GM12878 (cell line): ENCODE measurements around the gene ARHGEF6. TPM values are rescaled to one million over a fixed set of nuclear protein-coding genes. Genes with fewer than 3 reads are reported as not detected.

Experiments used
- ATAC-seq: fragments of 200-7000 bp; cut with Tn5 transposase; 3 replicates; pipeline ENCODE4 v1.9.1; 2020; ENCODE audit warnings: mild to moderate bottlenecking, moderate library complexity
- BruUV-seq: library from RNA; stranded (reverse); fragments of 400-500 nt; replicated peaks from 2 replicates; lab custom pipeline; 2021; lab: Mats Ljungman, UMichigan
- CTCF ChIA-PET: fragments of 300-600 bp; sonication (Branson Sonifier 250); formaldehyde crosslinking; extraction: SDS; loops from one replicate; lab custom pipeline; 2021; ENCODE audit warnings: inconsistent platforms; lab: Yijun Ruan, JAX
- POLR2A ChIA-PET: fragments of 350-600 bp; formaldehyde crosslinking; extraction: SDS; loops from one replicate; lab custom pipeline; 2021; ENCODE audit warnings: inconsistent platforms; lab: Charles Lee
- RAD21 ChIA-PET: fragments of 300-600 bp; sonication (Branson Sonifier 250); formaldehyde crosslinking; loops from one replicate; lab custom pipeline; 2023; ENCODE audit warnings: antibody characterized with exemption; ENCODE audit not compliant: unreplicated experiment; lab: Charles Lee
- SMC1A ChIA-PET: fragments of 300-600 bp; sonication (Branson Sonifier 250); formaldehyde crosslinking; loops from one replicate; lab custom pipeline; 2023; ENCODE audit not compliant: unreplicated experiment, uncharacterized antibody; lab: Charles Lee
- DNase-seq: peaks from one replicate; pipeline ENCODE4 v3.0.0-alpha.2; 2011; ENCODE audit warnings: low read depth, low spot score
- FAIRE-seq: peaks from 3 replicates; lab custom pipeline; 2011; peaks lifted over from hg19 to GRCh38; lab: Jason Lieb, UNC
- H2AFZ ChIP-seq: 2 replicates; pipeline ENCODE4 v1.6.0; 2011; ENCODE audit warnings: low read depth, low read length, control low read depth; ENCODE audit not compliant: control insufficient read depth
- H3K27ac ChIP-seq: 2 replicates; pipeline ENCODE4 v1.5.1; 2011; ENCODE audit warnings: control low read depth; ENCODE audit not compliant: control insufficient read depth, insufficient read depth
- H3K27me3 ChIP-seq, 2 experiments: replicated peaks in 1 of 2; 2 replicates each; pipeline versions ENCODE4 v1.6.0 to v1.6.1; 2011; ENCODE audit warnings: low read length in 1 of 2; ENCODE audit not compliant: control insufficient read depth in 2 of 2, insufficient read depth in 2 of 2
- H3K36me3 ChIP-seq, 2 experiments: 2 replicates each; pipeline ENCODE4 v1.5.1; 2011; ENCODE audit warnings: low read length in 1 of 2; ENCODE audit not compliant: control insufficient read depth in 2 of 2, insufficient read depth in 2 of 2
- H3K4me1 ChIP-seq: 2 replicates; pipeline ENCODE4 v1.6.1; 2011; ENCODE audit warnings: mild to moderate bottlenecking, low read length, moderate library complexity, mixed read lengths; ENCODE audit not compliant: control insufficient read depth, insufficient read depth
- H3K4me2 ChIP-seq: 2 replicates; pipeline ENCODE4 v1.6.0; 2011; ENCODE audit warnings: control low read depth; ENCODE audit not compliant: control insufficient read depth, insufficient read depth
- H3K4me3 ChIP-seq: fragments of 200-600 bp; sonication (generic); 2 replicates; pipeline ENCODE4 v1.5.1; 2016
- H3K79me2 ChIP-seq: 2 replicates; pipeline ENCODE4 v1.6.0; 2011; ENCODE audit warnings: low read length; ENCODE audit not compliant: control insufficient read depth, insufficient read depth
- H3K9ac ChIP-seq: 2 replicates; pipeline ENCODE4 v1.8.0; 2011; ENCODE audit warnings: low read length, control low read depth, mixed read lengths; ENCODE audit not compliant: control insufficient read depth, insufficient read depth
- H3K9me3 ChIP-seq: replicated peaks from 3 replicates; pipeline ENCODE4 v1.5.1; 2011; ENCODE audit warnings: mild to moderate bottlenecking, low read length; ENCODE audit not compliant: control insufficient read depth, insufficient read depth
- H4K20me1 ChIP-seq: 2 replicates; pipeline ENCODE4 v1.6.0; 2011; ENCODE audit not compliant: control insufficient read depth, insufficient read depth
- ESRRA ChIP-seq: IDR thresholded peaks from 2 replicates; pipeline ENCODE4 v1.6.1; 2012; ENCODE audit warnings: mild to moderate bottlenecking, low read length, improper control_type of control experiment
- LARP7 ChIP-seq: fragments of 450-650 bp; IDR thresholded peaks from 2 replicates; pipeline ENCODE4 v1.6.1; 2017; ENCODE audit warnings: mild to moderate bottlenecking
- MEF2B ChIP-seq: fragments of 450-650 bp; IDR thresholded peaks from 2 replicates; pipeline ENCODE4 v1.6.1; 2018; ENCODE audit warnings: mild to moderate bottlenecking, moderate library complexity; ENCODE audit not compliant: partially characterized antibody, poor library complexity, severe bottlenecking
- NFXL1 ChIP-seq: fragments of 450-650 bp; IDR thresholded peaks from 2 replicates; pipeline ENCODE4 v1.6.1; 2017; ENCODE audit warnings: antibody characterized with exemption, mild to moderate bottlenecking, borderline replicate concordance
- NR2C1 ChIP-seq: fragments of 450-650 bp; IDR thresholded peaks from 2 replicates; pipeline ENCODE4 v1.6.1; 2017; ENCODE audit warnings: antibody characterized with exemption, mild to moderate bottlenecking, moderate library complexity
- POU2F2 ChIP-seq: IDR thresholded peaks from 3 replicates; pipeline ENCODE4 v1.6.1; 2011; ENCODE audit warnings: low read depth, mild to moderate bottlenecking, low read length, borderline replicate concordance
- SMARCA5 ChIP-seq: fragments of 450-650 bp; IDR thresholded peaks from 2 replicates; pipeline ENCODE4 v1.6.1; 2017; ENCODE audit warnings: mild to moderate bottlenecking
- STAT3 ChIP-seq: IDR thresholded peaks from 2 replicates; pipeline ENCODE4 v1.6.1; 2011; ENCODE audit warnings: low read depth, low read length, improper control_type of control experiment
- TCF12 ChIP-seq: IDR thresholded peaks from 2 replicates; pipeline ENCODE4 v1.6.1; 2011; ENCODE audit warnings: low read depth, mild to moderate bottlenecking, low read length
- ZNF217 ChIP-seq: fragments of 450-650 bp; IDR thresholded peaks from 2 replicates; pipeline ENCODE4 v1.6.1; 2017; ENCODE audit warnings: antibody characterized with exemption, mild to moderate bottlenecking
- ZZZ3 ChIP-seq: IDR thresholded peaks from 2 replicates; pipeline ENCODE4 v1.6.1; 2011; ENCODE audit warnings: low read depth; ENCODE audit not compliant: control insufficient read depth, insufficient read length
- WGBS: methylation state at CpG from one replicate; pipeline ENCODE4 v1.1.6; 2016; ENCODE audit warnings: low lambda C conversion rate; ENCODE audit not compliant: insufficient replicate concordance, insufficient coverage; ENCODE audit errors: missing lambda C conversion rate; 5-methylcytosine and 5-hydroxymethylcytosine counted together
- in situ Hi-C: fragments of 300-500 bp; cut with MboI; formaldehyde crosslinking; loops from 9 replicates; pipeline ENCODE4 v1.14.3; 2018; ENCODE audit warnings: mixed read lengths
- intact Hi-C: fragments of 100-400 bp; cut with micrococcal nuclease; formaldehyde crosslinking; loops from one replicate; pipeline ENCODE4 v1.14.2; 2022; ENCODE audit not compliant: unreplicated experiment
- polyA plus RNA-seq, 11 experiments: library from polyadenylated mRNA; depleted of rRNA in 4 of 11; unstranded in 6 of 11; stranded (reverse) in 5 of 11; fragments of >200 nt; fragmentation: Nextera tagmentation in 4 of 11; fragmentation: Illumina TruSeq in 1 of 11; extraction: Ambion mirVana in 4 of 11; extraction: Trizol in 1 of 11; gene quantifications; 1 replicate in 1 of 11; 2 replicates in 10 of 11; pipeline versions ENCODE4 v1.2.1 to v1.2.3, GENCODE V29; 2011 to 2016; ENCODE audit warnings: inconsistent platforms in 2 of 11, missing spikeins in 2 of 11, low read depth in 1 of 11
- total RNA-seq, 4 experiments: library from RNA; depleted of rRNA in 3 of 4; stranded (reverse); fragments of >200 nt in 3 of 4; fragmentation: Illumina TruSeq in 1 of 4; extraction: Trizol in 1 of 4; gene quantifications; 2 replicates each; pipeline versions ENCODE4 v1.2.1 to v1.2.3, GENCODE V29; 2013 to 2021
- TF ChIP-seq, protein P1 (sequence below): IDR thresholded peaks from 2 replicates; pipeline ENCODE4 v1.6.1; 2012; ENCODE audit warnings: low read depth, low read length, improper control_type of control experiment

Gene ARHGEF6
- total and polyA plus RNA-seq, 10 of the 15 experiments (the other 5 are each of a cell fraction or from before 2014, with no cell fraction given), result 5.4 to 29.7 (median 18.0) TPM

DNA sequence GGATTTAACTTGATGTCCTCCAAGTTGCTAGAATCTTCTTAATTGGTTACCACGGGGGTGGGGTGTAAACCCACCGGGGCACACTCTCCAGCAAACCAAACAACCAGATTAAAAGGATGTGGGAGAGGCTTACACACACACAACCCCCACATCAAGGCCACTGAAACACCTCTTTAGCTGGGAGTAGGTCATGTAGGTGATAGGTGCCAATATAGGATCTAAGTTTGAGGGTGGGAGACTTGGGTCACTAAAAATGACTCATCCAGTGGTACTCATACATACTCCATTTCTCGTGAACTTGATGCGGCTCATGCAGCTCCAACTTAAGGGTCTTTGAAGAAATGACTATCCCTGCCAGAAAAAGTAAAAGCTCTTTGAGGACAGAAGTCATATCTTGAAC lies 153.3 kb downstream of the ARHGEF6 start (continued):
- TF ChIP-seq ZZZ3 (no peak), ESRRA (no peak), STAT3 (no peak), SMARCA5 (no peak), TCF12 (no peak), ZNF217 (no peak)
- TF ChIP-seq, protein P1, sequence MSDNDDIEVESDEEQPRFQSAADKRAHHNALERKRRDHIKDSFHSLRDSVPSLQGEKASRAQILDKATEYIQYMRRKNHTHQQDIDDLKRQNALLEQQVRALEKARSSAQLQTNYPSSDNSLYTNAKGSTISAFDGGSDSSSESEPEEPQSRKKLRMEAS, result no peak

DNA sequence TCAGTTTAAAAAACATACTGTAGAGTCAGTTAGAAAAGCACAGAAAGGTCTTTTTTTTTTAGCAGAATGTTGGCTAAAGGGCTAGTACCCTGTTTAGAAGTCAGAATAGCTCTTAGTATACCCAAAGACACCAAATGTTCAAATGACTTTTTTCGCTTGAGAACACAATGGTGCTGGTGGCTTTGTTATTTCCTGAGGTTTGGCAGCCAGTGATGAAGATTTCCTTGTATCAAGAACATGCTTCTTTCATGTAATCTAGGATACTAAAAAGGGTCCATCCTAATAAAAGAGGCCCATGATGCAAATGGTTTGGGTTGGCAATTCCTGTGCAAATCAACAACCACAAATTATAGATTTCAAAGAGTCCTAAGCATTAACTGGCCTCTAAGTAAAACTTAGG lies 153.8 kb downstream of the ARHGEF6 start:
- SMC1A ChIA-PET, result interaction anchor here (1.0 to 3.7 kb wide), 4 partner anchors 9 to 35 kb away, joined by 3 to 24 read pairs (median 4); no protein-coding TSS in a partner anchor
- no peak overlapping the region for H3K27ac ChIP-seq

More for the DNA sequence above, 153.8 kb downstream of the ARHGEF6 start:
- no peaks in the 10 kb centered on the region for H3K36me3 ChIP-seq
- peaks cover 10% of the 10 kb centered on the region for H3K4me1 ChIP-seq
- no peak overlapping the region for H3K9ac ChIP-seq
- ATAC-seq, result no peak
- CTCF ChIA-PET, result interaction anchor here (1.0 to 1.4 kb wide), 3 partner anchors 9 to 68 kb away, joined by 4 to 5 read pairs (median 4); no protein-coding TSS in a partner anchor
- POLR2A ChIA-PET, result interaction anchor here (1.0 to 1.1 kb wide), 2 partner anchors 10 to 20 kb away, joined by 4 read pairs; no protein-coding TSS in a partner anchor
- no peak overlapping the region for H2AFZ ChIP-seq
- no peak for DNase-seq
- intact Hi-C loops, result loop anchor here (5.0 kb wide), 1 partner anchor 45 kb away; no protein-coding TSS in a partner anchor
- H3K4me2 ChIP-seq, result no peak overlapping the region
- H3K27me3 ChIP-seq, result no peaks in the 10 kb centered on the region
- H3K4me3 ChIP-seq, result no peak overlapping the region
- H4K20me1 ChIP-seq, result no peaks in the 10 kb centered on the region
- 37% methylated on average over 1 of the region's 1 CpG for WGBS
- H3K9me3 ChIP-seq, result no peaks in the 10 kb centered on the region
- H3K79me2 ChIP-seq, result no peaks in the 10 kb centered on the region
- BruUV-seq, result no TSS peak
- in situ Hi-C loops, result no loop called here
- RAD21 ChIA-PET, result interaction anchor here (0.8 kb wide), 1 partner anchor 38 kb away, joined by 3 read pairs; no protein-coding TSS in a partner anchor
- FAIRE-seq, result no peak
- TF ChIP-seq NFXL1 (no peak), NR2C1 (no peak), MEF2B (no peak), LARP7 (no peak), POU2F2 (no peak)
